NCI-H2196 treated with DMSO at 0.1 percent for 48 hours (cell line): ENCODE measurements around the gene DMAP1.
"Not testable (repeated sequence)": the region's sequence is repeated elsewhere in the genome, so short reads cannot be mapped to it uniquely, and the experiment has no call there.

ENCODE experiments used
- DNase-seq: peaks from one replicate; lab custom pipeline; 2025; ENCODE audit not compliant: unreplicated experiment; lab: John Stamatoyannopoulos, UW

The DMAP1 gene, protein sequence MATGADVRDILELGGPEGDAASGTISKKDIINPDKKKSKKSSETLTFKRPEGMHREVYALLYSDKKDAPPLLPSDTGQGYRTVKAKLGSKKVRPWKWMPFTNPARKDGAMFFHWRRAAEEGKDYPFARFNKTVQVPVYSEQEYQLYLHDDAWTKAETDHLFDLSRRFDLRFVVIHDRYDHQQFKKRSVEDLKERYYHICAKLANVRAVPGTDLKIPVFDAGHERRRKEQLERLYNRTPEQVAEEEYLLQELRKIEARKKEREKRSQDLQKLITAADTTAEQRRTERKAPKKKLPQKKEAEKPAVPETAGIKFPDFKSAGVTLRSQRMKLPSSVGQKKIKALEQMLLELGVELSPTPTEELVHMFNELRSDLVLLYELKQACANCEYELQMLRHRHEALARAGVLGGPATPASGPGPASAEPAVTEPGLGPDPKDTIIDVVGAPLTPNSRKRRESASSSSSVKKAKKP

DNA sequence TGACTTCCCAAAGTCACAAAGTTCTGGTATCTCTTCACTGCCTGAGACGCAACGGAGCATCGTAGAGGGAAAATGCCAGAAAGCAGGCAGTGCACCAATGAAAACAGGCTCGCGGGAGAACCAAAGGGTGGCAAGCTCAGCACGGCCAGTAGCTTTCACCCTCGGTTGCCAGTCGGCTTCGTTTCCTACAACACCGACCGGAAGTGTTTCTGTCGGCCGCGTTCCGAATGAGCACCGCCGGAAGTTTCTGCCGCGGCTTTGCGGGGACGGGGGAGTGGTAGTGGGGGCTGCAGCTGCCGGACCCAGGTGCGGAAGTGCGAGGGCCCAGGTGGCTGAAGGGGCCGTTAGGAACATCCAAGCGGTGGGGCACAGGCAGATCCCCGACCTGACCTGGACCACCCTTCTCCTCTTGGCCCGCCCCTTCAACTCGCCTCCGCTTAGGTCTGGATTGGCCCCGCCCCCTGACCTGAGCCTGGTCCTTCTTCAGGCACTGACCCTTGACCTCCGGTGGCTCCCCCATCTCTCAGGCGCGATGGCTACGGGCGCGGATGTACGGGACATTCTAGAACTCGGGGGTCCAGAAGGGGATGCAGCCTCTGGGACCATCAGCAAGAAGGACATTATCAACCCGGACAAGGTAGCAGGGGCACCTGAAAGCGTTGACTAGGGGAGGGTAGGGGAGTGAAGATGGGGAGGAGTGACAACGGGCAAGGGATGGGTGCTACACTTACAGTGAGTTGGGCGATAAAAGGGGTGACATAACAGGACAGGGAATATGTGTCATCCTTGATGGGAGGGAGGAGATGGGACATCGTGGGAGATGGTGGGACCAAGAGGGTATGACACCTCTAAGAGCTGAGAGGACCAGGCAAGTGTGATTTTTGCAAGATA lies at the start of gene DMAP1:
Gene DMAP1 (plus strand): TSS at position 250 of the 891 bp plus-strand sequence. CDS start 283 bp downstream, at position 533.
- DNase-seq = peak; percentile 74

DNA sequence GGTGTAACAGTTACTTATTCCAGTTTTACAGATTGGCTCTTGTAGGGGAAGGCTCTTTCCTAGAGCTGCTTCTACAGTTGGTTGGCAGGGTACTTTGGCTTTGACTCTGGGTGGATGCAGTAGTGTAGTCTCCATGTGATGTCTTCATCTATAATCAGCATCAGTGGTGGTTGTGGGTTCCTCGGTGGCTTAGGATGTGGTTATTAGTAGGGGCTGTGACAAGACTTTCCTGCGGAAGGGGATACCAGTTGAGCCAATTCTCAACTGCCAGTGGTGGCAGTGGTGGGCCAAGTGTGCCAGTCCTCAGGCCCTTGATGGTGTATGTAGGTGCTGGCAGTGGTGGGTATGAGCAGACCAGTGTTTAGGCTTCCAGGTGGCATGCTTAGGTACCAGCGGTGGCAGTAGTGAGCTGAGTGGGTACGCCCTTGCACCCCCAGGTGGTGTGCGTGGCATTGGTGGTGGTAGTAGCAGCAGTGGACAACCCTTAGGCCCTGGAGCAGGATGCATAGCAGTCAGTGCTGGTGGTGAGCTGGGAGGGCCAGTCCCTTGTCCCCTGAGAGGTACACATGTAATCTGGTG lies 44.7 kb upstream of the DMAP1 start:
- no peak for DNase-seq

DNA sequence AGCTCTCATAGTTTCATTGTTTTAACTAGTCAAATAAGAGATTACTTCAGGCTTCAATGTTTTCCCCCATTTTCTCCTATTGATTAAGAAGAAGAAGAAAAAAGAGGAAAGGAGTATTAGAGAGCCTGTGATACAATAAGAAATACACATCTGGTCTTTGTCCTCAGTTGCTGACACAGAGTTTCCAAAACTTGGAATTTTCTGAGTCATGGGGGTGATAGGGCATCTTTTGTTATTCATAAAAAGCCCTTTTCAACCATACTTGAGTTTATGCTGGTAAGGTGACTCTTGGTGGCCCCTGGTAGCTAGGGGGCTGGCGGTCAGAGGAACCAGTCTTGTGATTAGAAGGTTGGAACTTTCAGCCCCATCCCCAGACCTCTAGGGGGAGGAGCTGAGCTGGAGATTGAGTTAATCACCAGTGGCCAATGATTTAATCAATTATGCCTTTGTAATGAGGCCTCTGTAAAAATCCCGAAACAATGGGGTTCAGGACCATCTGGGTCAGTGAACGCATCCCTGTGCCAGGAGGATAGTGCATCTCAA lies 42.9 kb upstream of the DMAP1 start:
- no peak for DNase-seq

DNA sequence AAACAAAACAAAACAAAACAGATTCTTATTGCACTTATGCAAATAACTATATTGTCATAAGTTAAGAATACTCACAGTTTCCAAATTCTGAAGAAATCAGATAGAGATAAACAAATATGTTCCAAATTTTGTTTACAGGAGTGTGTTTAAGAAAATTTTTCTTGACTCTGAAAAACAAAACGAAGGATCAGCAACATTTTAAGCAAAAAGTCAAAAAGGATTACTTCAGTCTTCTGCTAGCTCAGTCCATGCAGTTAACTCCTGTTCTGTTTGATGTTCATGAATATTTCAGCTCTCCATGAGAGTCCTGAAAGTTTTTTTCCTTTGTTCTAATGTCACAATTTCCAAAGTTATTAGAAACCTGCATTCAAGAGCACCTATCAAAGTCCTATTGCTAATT lies 38.6 kb upstream of the DMAP1 start:
- no peak for DNase-seq

DNA sequence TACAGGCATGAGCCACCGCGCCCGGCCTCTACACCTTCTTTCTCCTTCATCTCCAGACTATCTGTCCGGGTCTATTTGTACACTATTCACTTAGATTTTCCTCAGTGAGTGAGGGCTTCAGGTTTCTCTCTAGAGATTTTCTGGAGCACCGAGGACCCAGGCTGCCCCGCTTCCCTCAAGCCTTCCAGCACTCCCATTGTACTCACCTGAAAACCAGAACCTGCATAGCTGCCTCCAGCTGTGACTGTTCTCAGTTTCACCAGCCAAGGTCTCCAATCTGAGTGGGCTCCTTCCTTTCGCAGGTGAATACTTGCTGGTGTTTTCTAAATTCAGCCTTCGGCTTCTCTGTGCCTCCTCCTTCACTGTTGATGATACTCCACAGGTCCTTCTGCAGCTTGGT lies 12.9 kb upstream of the DMAP1 start:
- no peak for DNase-seq

DNA sequence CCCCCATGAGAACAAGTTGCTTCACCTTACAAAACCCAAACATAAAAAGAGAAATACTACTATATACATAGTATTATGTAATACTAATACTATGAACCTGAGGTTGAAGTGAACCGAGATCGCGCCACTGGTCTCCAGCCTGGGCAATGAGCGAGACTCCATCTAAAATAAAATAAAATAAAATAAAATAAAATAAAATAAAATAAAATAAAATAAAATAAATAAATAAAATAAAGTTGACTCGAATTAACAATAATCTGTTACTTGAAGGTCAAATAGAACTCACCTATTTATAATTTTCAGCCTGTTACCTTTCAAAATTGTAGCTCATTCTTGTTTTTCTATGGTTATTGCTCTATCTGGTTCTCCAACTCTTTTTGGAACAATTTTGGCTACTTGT lies 6.7 kb upstream of the DMAP1 start:
- DNase-seq = not testable (repeated sequence)

DNA sequence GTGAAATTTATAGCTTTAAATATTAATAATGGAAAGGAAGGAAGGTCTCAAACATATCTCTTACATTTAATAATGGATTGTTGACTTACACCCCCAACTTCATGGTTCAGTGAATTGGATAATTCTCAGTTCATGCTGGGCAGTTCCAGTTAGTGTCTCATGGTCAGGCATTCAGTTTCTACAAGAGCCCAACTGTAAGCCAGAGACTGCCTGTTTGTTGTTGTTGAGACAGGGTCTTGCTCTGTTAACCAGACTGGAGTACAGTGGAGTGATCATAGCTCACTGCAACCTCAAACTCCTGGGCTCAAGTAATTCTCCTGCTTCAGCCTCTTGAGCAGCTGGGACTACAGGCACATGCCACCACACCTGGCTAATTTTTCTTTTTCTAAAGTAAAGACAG lies 5.0 kb upstream of the DMAP1 start:
- DNase-seq = no peak

DNA sequence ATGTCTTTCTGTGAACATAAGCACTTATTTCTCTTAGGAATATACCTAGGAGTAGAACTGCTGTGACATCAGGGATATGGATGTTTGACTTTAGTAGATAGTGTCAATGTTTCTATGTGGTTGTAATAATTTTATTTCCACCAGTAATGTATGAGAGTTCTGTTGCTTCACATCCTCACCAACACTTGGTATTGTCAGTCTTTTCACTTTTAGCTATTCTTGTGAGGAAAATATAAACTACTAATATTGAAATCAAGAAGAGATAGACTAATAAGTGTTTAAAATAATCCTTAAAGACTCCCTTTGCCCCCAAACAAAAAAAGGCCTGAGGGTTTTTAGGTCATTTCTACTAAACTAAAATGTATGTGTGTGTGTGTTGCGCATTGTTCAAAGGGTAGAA lies 2.7 kb upstream of the DMAP1 start:
- DNase-seq = no peak

DNA sequence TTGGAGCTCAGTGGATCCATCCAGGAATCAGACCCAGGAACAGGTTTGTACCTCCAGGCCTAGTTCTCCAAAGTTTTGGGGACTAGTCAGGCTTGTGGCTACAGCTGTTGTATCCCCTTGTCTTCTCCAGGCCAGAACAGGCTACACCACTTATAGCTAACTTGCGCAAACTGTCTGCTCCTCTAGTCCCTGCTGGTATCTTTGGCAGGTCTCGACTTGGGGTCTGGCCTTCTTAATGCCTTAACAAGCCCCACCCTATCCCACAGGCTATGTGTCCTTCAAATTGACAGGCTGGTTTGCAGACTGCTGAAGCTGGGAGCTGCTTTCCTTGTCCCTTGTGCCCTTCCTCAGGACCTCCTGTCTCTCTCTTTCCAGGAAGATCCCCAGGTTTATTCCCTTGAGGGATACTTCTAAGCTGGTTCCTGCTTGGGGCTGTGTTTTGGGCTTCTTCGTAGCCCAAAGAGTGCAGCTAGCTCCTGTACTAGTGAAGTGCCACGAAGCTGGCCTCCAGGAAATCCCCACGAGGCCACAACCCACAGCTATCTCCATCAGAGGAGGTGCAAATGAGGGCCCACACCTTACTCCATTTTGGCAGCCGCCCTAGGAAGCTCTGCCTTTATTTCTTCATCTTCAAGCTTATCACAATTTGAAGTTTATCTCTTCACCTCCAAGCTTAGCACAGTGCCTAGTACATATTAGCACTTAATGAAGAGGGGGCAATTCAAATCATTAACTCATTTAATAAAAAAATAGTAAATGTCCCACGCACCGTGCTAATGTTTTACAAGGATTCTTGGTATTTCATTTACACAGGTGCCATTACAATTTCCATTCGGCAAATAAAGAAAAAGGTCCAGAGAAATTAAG lies 683 bp upstream of the DMAP1 start:
- no peak for DNase-seq

DNA sequence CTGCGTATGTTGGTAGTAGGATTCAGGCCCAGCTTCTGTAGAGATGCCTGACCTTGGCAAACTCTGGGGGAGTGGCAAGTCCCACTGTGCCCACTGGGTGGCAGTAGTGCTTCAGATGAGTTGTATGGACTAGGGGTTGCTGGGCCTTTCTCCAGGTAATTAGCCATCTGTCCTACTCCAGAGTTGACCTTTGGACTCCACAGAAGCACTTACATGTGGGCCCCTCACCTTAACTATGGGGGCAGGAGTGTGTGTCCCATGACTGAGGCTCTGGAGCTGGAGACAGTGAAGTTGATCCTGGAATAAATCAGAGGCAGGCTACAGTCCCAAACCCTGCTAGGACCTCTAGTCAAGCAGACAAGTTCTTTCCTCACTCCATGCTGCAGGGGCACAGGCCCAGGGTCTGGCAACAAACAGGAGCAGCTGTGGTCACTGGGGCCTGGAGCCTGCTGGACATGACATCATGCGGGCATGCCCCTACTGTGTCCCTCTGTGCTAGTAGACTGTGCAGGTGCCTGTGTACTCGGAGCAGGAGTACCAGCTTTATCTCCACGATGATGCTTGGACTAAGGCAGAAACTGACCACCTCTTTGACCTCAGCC lies 4.6 kb downstream of the DMAP1 start:
- DNase-seq = peak; percentile 58

DNA sequence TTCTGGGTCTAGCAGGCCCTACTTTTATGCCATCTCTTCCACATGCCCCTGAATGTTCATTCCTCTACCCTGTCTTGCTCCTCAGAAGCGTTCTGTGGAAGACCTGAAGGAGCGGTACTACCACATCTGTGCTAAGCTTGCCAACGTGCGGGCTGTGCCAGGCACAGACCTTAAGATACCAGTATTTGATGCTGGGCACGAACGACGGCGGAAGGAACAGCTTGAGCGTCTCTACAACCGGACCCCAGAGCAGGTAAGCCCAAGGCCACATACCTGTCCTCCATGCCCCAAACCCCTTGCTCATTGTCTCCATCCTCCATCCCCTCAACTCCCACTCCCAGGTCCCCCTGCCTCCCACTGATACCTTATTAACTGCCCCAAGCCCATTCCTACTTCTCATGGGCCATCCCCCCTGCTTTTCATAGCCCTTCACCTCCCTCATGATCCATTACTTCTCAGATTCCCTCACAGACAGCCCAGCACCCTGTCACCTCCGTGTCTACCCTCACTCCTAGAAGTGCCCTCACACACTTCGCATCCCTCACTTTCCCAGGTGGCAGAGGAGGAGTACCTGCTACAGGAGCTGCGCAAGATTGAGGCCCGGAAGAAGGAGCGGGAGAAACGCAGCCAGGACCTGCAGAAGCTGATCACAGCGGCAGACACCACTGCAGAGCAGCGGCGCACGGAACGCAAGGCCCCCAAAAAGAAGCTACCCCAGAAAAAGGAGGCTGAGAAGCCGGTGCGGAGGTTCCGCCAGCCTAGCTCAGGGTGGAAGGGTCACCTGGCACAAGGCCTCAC lies 5.4 kb downstream of the DMAP1 start:
- DNase-seq = no peak

DNA sequence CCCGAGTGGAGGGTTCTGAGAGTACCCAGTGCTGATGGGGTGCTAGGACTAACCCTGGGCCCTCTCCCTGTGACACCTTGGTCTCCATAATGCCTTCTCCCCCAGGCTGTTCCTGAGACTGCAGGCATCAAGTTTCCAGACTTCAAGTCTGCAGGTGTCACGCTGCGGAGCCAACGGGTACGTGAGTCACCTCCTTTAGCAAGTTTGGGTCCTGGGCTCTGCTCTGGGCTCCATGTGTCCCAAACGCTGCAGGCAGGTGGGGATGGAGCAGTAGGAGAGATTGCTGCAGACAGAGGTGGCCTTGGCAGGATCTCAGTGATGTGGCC lies 6.0 kb downstream of the DMAP1 start:
- no peak for DNase-seq

DNA sequence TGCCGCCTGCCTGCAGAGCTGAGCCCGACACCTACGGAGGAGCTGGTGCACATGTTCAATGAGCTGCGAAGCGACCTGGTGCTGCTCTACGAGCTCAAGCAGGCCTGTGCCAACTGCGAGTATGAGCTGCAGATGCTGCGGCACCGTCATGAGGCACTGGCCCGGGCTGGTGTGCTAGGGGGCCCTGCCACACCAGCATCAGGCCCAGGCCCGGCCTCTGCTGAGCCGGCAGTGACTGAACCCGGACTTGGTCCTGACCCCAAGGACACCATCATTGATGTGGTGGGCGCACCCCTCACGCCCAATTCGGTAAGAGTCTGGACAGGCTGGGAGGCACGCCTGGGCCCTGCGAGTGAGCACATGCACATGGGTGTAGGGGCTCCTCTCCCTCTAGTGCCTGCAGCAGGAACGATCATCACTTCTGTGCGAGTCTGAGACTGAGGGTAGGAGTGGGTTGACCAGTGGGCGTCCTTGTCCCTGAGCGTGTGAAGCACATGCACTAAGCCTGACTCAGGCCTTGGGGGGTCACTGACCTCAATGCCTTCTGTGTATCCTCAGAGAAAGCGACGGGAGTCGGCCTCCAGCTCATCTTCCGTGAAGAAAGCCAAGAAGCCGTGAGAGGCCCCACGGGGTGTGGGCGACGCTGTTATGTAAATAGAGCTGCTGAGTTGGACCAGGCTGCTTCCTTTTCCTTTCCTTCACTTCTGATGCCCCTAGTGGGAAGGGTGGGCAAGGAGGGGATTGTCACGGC lies 6.9 kb downstream of the DMAP1 start:
- no peak for DNase-seq

DNA sequence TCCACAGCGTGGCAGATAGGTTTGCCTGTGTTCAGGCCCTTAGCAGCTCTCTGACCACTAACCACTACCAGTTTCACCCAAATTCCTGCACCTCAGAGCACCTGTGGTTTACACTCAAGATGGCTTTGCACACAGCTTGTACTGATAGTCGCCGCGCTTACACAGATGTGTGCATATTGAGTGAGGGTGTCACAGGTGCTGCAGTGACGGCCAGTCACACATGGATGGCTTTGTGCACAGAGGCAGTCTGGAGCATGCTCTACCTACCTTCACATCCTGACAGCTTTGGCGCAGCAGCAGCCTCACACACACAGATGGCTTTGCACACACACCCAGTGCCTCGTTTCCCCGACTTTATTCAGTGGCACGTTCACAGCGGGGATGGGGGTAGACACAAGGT lies 7.5 kb downstream of the DMAP1 start:
- DNase-seq = no peak

DNA sequence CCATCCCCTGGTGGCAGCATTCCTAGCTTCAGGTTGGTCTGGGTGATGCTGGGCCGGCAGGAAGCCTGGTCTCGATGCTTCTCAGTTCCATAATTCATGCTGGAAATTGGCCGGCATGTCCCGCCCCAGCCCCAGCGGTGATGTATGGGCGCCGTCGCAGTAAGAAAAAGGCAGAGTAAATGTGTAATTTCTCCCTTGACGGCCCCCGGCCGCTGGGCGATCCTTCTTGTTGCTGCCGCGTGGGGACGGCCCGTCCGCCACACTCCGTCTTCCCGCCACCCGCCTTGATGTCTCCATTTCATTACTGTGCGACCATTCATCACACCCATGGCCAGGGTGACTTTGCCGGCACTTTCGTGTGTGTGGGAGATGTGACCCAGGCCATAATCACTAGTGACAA lies 8.5 kb downstream of the DMAP1 start:
- no peak for DNase-seq

DNA sequence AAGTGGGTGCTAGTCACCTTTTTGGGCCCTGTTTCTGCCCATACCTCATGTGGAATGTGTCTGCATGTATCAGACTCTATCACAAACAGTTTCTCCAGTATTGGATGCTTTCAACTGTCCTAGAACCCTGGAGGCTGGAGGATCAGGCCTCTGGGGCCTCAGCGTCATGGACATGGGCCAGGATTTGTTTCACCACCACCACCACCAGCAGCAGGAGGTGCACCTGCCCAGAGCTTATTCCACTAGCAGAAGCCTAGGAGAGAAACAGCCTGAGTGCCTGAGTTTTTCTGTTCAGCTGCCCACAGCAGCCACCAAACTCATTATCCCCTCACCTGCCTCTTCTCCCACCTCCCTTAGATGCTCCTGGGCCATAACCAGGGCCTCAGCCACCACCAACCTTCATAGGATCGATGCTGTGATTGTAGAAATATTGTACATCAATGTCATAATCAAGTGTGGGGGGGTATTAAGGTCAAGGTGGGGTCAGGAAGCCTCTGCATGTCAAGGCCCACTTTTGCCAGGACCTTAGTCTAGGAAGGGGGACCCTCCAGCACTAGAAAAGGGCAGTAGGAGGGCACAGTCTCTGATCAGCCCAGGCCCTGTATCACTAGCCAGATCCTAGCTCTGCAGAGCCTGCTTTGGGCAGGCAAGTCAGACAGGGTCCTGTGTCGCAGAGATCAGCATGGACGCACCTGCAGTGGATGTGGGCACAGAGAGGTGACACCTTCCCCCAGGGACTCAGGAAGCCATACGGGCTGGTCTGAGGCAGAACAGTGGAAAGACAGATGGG lies 9.3 kb downstream of the DMAP1 start:
- no peak for DNase-seq

DNA sequence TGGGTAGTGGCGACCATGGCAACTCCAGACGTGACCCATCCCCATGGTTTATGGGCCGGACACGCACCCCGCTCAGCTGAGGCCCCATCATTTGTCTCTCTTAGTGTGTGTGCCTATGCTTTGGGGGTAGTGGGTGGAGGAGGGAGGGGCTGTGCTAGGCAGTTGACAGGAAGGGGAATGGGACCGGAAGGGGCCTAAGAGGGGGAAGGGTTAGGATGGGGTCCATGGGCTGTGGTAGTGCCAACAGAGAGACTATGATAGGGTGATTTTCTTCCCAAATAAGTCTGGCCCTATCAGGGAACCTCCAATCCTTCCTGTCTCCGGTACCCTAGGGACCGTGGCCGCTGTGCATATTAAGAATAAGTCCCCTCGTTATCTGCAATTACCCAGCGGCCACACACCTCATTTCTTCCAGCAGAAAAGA lies 9.9 kb downstream of the DMAP1 start:
- no peak for DNase-seq

DNA sequence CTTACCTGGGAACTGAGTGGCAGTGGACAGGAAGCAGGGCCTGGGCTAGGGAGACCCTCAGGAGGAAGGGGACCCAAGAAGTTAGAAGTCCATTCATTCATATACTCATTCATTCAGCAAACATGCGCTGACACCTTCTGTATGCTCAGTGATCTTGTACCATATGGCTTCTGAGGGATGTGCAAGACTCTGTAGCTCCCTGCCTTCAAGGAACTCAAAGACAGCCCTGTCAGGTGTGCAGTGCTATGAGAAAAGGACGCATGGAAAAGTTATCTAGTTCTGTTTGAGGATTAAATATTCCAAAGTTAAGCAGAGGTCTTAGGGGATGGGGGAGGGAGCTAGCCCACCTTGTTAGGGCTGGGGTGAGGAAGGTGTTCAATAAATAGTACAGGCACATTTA lies 12.5 kb downstream of the DMAP1 start:
- no peak for DNase-seq
